Medulla oblongata (tissue), 1 donor: Measurements from ENCODE around the gene MYO5A.
"Not testable (repeated sequence)": the region's sequence is repeated elsewhere in the genome, so short reads cannot be mapped to it uniquely, and the experiment has no call there.

ENCODE experiments used
- DNase-seq: peaks from one replicate; pipeline ENCODE4 v3.0.0-alpha.2; 2015; ENCODE audit errors: extremely low spot score

Gene MYO5A

DNA sequence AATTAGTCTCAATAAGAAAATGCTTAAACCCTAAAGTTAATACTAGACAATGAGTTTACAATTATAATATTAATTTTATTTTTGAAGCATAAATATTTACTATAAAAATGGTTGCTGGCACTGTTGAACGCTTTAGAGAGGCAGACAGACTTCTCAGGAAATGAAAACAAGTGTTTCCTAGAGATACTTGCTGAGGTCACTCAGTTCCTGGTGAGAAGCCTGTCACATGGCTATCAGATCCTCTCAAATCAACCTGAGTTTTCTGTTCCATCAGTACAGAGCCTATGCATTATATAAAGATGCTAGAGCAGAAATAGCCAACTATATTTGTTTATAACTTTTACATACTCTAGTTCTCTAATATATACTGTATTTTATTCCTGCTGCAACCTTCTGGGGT, 109.2 kb downstream of the MYO5A start:
- DNase-seq = no peak

DNA sequence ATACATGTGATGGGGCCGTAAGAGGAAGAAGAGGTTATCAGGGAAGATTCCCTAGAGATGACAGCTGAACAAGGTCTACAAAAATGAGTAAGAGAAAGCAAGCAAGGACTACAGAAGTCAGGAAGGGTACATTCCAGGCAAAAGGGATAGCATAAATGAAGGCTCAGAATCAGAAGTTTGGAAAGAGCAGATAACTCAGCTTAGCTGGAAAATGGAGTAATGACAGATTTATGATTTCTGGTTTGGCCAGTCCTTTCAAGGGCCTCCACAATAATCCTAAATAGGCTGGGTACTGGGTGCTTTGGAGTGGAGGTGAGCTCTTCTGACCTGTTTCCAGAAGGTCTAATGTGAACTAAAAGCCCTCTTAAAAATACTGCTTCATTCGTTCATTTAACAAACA, 110.7 kb downstream of the MYO5A start:
- no peak for DNase-seq

DNA sequence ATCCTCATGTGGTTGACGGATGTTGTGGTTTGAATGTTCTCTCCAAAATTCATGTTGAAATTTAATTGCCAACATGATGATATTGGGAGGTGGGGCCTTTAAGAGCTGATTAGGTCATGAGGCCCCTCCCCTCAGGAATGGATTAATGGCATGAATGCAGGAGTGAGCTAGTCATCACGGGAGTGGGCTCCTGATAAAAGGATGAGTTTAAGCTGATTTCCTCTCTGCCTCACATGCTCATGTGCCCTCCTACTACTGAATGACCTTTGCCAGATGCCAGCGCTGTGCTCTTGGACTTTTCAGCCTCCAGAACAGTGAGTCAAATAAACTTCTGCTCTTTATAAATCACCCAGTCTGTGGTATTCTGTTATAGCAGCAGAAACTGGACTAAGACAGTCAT, 111.2 kb downstream of the MYO5A start:
- DNase-seq = no peak

DNA sequence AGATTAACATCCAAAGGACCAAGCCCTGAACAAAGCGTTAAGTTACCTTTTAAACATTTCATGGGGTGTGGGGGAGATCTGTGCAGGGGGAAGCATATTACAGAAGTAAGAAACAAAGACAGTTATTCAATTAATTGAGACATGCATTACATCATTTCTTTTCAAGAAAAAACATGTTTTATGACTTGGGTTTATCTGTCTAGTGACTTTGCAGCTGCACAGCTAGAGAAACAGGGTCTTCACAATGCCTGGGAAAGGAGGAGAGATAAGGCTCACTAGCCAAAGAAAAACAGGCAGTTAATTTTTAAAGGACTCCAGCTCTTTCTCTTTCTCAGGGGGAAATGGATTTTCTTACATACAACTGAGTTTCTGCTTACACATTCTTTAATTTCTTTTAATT, 112.1 kb downstream of the MYO5A start:
- not testable (repeated sequence) for DNase-seq

DNA sequence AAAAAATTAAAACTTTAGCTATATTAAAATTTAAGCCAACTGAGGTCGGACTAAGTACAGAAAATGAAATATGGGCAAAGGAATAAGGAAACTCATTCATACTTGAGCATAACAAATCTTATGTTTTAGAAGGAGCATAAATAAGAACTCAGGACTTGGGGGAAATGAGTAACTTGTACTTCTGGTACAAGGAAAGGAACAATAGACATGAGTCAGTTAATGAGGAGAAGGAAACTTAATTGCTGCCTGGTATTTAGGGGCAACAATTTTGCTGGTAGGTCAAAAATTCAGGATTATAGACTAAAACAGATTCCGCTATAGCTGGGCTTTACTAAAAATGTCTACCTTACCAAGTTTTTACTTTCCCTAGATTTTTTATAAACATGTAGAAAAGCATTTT, 113.1 kb downstream of the MYO5A start:
- no peak for DNase-seq

DNA sequence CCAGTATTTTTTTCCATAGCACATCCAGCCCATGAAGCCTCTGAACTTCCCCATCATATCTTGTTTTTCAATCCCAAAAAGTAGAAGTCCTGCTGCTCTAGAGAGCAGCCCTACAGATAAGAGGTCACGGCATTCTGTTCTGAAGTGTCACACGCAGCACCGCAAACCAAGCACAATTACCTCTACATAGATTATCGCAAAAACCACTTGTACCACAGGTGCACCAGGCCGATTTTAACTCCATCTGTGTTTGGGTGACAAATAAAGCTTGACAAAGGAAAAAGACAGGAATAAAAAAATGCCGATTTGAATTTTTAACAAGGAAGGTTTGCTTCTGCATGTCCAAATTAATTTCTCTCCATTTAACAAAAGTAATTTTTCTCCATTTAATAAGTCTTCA, 113.7 kb downstream of the MYO5A start:
- no peak for DNase-seq

DNA sequence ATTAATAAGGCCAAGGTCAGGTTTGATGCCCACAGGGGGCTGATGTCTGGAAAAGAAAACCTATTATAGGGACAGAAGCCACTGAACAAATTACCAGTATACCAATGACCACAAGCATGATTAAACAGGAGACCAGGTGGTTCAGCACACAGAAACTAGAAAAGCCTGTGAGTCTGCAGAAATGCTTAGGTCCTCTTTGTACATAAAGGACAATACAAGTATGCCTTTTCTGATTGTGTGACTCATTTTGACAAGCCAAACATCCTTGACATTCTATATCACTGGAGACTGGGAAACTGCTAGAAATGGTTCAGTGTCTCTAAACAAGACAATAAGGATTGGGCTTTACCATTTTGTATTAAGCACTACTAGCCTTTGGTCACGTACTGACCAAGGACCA, 119.9 kb downstream of the MYO5A start:
- no peak for DNase-seq

DNA sequence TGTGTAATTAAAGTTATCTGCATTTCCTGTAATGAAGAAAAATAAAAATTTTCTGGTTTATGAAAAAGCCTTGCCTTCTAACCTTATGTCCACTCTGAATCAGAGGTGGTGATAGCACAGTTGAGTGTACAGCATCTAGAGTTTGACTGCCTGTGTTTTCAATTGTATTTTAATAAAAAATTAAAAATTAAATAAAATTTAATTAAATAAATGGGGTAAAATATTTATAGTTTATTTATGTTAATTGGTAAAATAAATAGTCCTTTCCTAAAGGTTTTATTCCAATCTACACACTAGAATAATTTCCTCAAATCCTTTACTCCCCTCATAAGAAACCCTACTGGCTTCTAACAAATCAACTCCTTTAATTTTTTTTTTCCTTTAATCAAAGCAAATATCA, 121.3 kb downstream of the MYO5A start:
- no peak for DNase-seq

DNA sequence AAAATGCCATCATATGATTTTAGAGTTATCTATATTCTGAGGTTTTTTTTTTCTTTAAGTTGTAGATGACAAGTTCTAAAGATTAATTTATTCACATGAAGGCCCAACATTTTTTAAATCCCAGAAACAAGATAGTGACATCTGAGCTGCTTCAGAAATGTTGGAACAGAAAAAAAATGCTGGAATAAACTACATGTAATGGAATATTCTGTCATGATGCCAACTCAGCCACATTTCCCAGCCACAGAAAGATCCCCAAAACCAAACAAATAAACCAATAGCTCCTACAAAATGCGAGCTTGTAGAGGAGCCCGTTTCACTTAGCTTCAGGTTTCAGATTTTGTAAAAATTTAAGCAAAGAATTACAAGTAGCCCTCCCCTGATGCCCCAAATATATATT, 122.1 kb downstream of the MYO5A start:
- no peak for DNase-seq

DNA sequence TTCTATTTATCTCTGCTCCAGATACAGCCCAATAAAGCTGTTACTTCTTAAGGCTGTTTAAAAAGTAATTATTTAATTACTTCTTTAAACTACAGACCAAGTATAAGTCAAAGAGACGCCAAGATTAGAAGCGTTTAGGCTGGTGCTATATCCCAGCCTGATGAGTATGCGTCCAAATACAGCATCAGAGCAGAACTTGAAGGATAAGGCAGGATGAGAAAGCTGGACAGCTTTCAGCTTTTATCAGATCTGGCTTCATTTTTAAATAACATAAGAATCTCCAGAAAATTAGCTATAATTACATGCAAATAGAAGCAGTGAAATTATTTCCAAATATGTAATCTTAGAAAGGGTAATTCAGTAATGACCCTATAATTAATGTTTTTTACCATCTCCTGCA, 122.8 kb downstream of the MYO5A start:
- no peak for DNase-seq

DNA sequence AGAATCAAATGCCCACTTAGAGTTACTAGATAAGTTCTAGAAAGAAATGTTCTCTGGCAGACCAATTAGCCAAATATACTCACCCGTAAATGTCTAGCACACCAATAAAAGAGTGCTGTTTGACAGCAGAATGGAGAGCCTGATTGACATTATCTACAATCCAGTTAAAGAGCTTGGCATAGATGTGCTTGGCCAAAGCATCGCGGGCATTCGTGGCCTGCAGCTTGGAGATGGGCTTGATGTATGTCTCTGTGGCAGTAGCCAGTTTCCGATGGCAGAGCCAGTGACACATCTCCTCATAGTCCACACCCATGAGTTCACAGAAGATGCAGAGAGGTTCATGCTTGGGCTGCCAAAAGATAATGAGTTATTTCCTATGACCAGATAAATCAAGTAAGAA, 131.6 kb downstream of the MYO5A start:
- DNase-seq = no peak

DNA sequence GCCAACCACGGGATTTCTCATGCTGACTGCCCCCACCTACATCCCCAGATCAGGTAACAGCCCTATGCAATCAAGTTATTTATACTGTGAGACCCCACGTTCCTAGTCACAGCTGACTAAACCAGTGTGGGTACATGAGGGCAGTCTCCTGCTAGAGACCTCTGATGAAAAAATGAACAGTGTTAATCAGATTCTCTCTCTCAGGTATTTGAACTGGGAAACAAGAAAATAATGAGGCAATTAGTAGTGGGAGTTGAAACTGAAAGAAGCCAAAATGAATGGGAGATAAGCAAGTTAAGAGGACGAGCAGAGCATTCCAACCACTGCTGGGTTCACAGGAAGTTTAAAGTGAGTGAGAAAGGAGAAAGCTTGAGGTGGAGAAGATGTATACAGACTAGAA, 134.6 kb downstream of the MYO5A start:
- DNase-seq = no peak

DNA sequence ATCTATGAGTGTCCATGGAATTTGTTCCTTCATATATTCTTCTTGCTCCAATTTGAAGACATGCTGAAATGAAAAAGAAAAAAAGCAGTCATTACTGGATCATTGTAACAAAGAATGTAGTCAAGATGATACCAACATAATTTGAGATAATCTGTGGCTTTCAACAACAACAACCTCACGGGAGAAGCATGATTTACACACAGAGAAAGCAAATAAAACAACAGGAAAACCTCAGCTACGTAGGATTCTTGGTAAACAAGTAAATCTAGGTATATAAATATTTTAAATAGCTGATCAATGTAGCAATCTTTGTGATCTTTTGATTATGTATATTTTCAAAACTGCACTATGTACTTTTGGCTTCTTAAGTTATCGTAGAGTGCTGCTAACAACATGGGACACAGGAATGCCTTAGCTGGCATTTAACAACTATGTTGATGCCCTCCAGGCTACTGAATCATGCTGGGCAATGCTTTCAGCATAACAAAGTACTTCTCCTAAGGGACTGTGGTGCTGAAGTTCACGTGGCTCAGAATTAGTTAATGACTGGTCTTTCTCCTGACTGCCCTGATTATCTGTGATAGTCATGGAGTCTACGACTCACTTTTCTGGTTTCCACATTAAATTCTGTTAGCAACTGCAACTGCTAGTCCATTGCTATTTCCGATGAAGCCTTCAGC, 136.5 kb downstream of the MYO5A start:
- DNase-seq = no peak

DNA sequence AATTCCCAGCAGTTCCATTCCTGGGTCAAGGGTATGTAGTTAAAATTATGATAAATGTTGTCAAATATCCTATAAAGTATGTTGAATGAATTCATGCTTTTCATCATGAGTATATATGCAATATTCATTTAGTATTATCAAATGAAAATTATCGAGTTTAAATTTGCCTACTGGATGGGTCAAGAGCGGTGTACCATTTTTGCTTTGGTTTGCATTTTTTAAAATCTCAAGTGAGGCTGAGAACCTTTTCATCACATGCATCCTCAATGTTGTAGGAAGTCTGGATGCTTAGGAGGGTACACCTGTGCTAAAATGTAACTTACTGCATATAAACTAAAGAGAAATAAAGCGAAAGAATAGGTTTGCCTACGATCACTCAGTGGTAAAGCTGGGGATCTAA, 137.6 kb downstream of the MYO5A start:
- DNase-seq = no peak

DNA sequence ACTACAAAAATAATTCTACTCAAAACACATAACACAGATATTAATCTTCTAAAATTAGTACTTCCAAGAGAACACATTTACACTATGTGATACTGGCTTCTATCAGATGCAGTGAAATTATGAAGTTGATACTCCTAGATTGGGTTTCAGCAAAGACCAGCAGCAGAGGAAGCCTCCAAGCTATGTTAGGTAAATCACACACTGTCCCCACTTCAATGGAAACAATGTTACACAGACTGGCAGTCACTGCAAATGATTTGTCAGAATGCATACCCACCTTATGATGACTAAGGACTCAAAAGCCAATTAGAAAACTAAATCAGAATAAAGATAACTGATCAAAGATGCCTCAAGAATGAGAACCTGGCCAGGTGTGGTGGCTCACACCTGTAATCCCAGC, 143.0 kb downstream of the MYO5A start:
- no peak for DNase-seq

DNA sequence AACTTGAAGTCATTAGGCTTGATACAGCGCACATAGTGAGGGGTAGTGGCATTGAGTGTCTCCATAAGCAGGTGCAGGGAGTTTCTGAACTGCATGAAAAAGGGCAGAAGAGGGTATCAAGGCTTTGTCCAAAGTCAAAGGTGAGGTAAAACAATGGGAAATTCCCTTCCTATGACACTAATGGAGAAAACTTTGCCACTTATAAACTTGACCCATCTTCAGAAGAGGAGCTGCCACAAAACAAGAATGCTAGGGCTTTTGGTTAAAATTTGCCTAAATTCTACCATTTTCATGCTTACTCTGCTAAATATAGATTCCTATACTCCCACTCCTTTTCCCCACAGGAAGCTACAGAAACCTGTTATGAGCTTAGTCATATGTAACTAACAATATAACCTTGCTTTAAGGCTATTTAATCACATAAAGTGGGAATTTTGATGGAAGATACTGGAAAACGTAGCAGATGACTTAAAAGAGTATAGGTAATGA, 145.5 kb downstream of the MYO5A start:
- no peak for DNase-seq

DNA sequence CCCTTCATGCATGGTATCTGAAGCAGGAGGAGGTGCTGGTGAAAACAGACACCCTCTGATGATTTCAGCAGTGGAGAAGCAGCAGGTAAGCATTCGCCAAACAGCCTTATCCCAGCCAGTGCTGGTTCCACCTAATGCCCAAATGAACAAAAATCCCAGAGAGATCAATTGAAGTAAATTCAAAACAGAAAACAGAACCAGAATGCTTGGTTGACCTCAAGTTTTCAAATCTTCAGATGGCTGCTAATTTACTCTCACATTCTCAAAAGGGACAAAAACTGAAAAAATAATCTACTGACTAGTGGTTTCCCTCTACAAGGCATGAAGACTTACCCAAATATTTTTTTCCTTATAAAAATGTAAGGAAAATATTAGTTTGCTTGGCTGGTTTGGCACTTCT, 146.0 kb downstream of the MYO5A start:
- no peak for DNase-seq

DNA sequence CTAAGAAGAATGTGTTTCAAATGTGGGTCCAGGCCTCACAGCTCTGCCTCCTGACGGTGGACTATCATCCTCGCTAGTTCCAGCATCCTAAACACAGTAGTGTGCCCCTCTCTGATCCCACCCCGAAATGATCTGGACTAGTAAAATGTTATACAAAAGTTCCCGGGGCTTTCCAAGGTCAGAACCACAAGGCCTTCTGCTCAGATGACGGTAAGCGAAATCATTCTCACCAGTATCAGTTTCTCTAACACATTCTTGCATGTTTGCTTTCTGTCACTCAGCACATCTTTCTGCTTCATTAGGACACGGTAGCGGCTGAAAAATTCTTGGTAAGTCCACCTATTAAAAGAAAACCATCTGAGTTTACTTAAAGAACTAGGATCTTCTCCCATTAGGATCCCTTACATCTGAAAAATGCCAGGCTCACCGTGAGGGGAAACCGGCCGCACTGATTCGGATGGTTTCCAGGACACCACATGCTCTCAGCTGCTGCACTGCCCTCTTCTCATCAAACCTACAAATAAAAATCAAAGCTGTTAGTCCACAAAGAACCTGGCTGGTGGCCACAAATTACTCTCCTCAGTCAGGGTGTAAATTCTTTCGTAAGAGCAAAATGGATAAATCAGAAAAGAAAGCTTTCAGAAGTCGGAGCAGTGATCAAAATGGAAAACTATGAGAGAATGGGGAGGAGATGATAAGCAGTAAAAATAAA, 149.1 kb downstream of the MYO5A start:
- DNase-seq = no peak

DNA sequence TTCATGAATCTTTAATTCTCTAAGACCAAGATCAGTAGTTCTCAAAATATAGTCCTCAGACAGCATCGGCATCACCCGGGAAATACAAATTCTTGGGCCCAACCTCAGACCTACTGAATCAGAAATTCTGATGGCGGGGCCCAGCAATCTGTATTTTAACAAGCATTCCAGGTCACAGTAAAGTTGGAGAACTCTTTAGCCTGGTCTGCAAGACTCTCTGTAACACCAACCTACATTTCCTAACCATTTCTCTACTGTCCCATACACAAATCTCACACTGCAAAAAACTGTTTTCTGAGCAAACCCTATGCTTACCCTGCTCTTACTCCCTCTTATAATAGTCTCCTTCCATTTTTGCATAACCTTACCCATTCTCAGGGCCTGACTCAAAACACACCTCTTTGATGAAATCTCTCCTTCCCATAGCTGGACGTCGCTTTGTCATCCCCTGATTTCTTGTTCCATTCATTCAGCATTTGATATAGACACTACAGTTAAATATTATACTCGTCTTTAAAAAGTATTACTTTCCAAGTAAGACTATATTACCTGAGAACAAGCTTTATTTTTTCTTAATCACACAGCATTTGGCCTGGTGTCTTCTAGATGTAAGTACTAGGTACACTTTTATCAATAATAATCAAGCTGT, 149.8 kb downstream of the MYO5A start:
- no peak for DNase-seq

DNA sequence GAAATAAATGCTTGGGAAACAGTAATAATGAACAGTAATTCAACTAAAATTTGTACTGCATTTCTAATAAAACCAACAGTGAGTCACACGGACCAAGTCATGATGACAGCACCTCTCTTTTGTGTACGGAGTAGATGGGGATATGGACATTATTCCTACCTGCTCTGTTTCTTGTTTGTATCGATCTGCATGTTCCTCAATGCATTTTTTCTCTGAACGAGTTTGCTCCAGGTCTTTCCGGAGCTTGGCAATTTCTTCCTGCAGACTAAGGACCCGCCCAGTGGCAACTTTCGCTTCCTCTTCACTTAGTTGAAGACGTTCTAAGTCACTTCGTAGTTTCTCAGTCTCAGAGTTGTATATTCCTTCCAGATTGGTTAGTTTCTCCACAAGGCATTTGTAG, 158.7 kb downstream of the MYO5A start:
- peak; percentile 60 for DNase-seq

DNA sequence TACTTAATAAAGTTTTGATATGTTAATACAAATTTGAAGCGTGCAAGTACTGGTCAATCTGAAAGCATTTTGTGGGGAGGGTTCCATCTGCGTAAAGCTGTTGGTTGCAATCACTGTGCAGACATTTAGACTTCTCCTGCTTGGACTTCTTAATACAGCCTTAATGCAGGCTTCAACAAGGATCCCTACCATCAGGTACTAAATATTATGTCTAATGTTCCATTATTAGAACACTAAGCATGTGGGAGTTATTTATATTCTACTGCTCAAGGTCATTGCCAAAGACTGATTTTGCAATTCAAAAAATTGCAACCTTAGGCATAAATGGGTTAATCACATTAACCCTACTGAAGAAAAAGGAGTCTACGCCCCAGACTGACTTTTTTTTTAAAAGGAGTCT, 159.2 kb downstream of the MYO5A start:
- no peak for DNase-seq

DNA sequence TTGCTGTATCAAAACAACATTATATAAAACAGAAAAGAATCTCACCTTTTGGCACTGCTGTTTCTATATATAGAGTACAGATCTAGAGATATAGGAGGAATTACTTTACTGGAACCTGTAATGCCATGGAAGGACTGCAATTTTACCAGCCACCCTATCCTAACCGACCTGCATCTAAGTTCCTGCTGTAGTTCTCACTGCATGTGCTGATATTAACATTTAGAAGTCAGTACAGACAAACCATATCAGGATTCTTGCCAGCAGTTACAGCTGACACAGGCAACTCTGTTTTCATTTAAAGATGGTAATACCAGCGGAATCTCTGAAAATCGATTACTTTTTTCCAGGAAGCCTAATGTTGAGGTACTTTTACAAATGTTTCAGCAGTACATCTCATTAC, 159.7 kb downstream of the MYO5A start:
- no peak for DNase-seq

DNA sequence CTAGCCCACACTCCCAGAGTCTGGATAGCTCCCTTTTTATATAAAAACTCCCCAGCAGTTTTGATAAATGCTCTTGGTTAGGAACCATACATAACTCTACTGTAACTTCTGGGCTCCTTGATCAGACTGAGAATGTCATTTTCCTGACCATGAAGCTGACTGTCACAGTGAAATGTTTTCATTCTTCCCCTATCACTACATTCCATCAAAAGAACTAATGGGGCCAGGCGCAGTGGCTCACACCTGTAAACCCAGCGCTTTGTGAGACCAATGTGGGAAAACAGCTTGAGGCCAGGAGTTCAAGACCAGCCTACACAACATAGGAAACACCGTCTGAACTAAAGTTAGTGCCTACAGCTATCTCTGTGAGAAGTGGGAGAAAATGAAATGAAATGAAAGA, 160.3 kb downstream of the MYO5A start:
- DNase-seq = no peak
